ENCODE data around the gene SYK.

DNA sequence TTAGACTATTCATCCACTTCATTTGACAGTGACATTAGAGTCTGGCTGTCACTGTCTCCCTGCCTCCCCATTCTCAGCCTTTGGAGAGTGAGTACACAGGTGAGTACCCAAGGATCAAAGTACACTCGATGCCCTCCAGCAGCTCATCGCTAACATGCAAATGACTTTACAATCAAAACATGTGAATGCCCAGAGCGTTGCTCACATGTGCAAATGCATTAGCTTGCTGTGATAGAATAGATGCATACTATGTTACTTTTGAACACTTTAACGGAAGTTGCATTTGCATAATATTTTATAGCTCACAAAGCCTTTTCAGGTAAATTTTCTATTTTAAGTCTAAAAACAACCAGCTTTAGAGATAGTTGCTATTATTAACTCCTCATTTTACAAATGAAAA, 107.6 kb downstream of the SYK start:
- TF ChIP-seq, protein P1, sequence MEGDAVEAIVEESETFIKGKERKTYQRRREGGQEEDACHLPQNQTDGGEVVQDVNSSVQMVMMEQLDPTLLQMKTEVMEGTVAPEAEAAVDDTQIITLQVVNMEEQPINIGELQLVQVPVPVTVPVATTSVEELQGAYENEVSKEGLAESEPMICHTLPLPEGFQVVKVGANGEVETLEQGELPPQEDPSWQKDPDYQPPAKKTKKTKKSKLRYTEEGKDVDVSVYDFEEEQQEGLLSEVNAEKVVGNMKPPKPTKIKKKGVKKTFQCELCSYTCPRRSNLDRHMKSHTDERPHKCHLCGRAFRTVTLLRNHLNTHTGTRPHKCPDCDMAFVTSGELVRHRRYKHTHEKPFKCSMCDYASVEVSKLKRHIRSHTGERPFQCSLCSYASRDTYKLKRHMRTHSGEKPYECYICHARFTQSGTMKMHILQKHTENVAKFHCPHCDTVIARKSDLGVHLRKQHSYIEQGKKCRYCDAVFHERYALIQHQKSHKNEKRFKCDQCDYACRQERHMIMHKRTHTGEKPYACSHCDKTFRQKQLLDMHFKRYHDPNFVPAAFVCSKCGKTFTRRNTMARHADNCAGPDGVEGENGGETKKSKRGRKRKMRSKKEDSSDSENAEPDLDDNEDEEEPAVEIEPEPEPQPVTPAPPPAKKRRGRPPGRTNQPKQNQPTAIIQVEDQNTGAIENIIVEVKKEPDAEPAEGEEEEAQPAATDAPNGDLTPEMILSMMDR (conservative IDR thresholded peaks at IDR 0.05; ENCODE audit: low read depth, low read length), result no peak
- no peak for TF ChIP-seq POLR2A (IDR thresholded peaks at IDR 0.05; ENCODE audit: low read depth, low read length)
- no peak for TF ChIP-seq RFX5 (IDR thresholded peaks at IDR 0.05; ENCODE audit: low read depth, low read length)
- no peak for TF ChIP-seq MXI1 (IDR thresholded peaks at IDR 0.05; ENCODE audit: borderline replicate concordance, low read depth, low read length)
- TF ChIP-seq CEBPB (IDR thresholded peaks at IDR 0.05; ENCODE audit: low read depth, low read length), result no peak
- TF ChIP-seq BHLHE40 (IDR thresholded peaks at IDR 0.05; ENCODE audit: low read depth, low read length), result no peak
